HG02610 (cell line): ENCODE data around the gene AKR1C2.
"Not testable (repeated sequence)": the region's sequence is repeated elsewhere in the genome, so short reads cannot be mapped to it uniquely, and the experiment has no call there.

Source experiments
- ATAC-seq: cut with Tn5 transposase; IDR thresholded peaks from one replicate; pipeline ENCODE4 v1.9.1; 2021; ENCODE audit warnings: mild to moderate bottlenecking, moderate library complexity; ENCODE audit not compliant: unreplicated experiment

Gene AKR1C2

GRCh38 chr10:5025461-5025881 is 21.8 kb upstream of the AKR1C2 start:
- ATAC-seq, result not testable (repeated sequence)

DNA sequence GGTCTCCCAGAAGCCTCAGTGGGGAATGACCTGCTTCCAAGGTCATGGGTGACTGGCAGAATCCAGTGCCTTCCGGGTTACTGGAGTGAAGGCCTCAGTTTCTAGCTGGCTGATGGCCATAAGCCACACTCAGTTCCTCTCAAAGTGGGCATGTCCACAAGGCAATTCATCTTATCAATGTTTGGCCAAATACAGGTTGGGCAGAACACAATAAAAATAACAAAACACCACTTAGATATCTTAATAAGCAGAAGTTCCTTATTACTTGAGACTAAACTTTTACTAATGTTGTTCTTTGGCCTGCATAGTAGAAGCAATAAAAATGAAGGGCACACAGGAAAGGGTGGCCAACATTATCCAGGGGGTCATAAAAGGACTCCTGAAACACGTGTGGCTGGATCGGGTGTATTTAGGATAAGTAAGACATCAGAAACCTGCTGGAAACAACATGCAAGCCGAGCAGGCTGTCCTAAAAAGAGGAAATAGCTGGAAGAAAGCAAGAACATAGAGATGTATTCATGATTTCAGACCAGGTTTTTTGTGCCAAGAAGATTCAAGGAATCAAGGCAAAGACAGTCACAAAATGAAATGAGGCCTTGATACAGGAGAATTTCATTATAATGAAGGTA is 19.6 kb upstream of the AKR1C2 start:
- ATAC-seq, result no peak

- not testable (repeated sequence) for ATAC-seq
These were observed 18.1 kb upstream of the AKR1C2 start for GRCh38 chr10:5021624-5022290.

- not testable (repeated sequence) for ATAC-seq
These were observed 16.3 kb upstream of the AKR1C2 start for GRCh38 chr10:5019770-5020612.

GRCh38 chr10:5018671-5019277 is 15.1 kb upstream of the AKR1C2 start:
- ATAC-seq, result not testable (repeated sequence)

- no peak for ATAC-seq
These were observed 14.5 kb upstream of the AKR1C2 start for GRCh38 chr10:5018134-5018533.

GRCh38 chr10:5014936-5015335 is 11.3 kb upstream of the AKR1C2 start:
- no peak for ATAC-seq

- ATAC-seq, result not testable (repeated sequence)
These were observed 10.7 kb upstream of the AKR1C2 start for GRCh38 chr10:5014200-5014910.

DNA sequence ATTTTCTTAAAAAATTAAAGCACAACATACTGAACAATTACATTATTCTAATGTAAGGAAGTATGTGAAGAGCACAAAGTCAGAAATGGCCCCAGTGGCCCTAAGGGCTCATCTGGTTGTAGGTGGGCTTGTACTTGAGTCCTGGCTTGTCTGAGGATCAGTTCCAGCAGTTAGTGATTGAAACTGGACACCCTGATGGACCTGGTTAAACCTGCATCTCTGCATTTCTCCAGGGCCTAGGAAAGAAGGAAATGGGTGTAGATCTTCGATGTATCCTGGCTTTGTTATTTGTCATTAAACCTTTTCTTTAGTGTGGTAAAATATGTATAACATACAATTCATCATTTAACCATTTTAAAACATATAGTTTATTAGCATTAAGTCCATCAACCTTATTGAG is 9.7 kb upstream of the AKR1C2 start:
- ATAC-seq, result no peak

DNA sequence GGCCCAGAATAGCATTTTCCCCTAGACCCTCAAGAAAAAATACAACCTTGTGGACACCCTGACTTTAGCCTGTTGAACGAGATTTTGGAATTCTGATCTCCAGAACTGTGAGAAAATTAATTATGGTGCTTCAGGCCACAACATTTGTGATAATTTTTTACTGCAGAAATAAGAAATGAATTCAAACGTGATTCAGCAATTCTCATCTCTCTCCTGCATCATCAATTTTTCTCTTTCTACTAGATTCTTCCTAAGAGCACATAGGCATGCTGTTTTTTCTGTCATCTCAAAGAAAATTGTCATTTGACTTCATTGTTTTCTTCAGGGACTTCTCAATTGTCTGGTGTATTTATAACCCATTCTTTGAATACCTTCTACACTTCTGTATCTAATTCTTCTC is 8.9 kb upstream of the AKR1C2 start:
- no peak for ATAC-seq

- ATAC-seq, result not testable (repeated sequence)
These were observed 7.7 kb upstream of the AKR1C2 start for GRCh38 chr10:5011392-5011791.

- ATAC-seq, result not testable (repeated sequence)
These were observed 6.4 kb upstream of the AKR1C2 start for GRCh38 chr10:5010043-5010442.

DNA sequence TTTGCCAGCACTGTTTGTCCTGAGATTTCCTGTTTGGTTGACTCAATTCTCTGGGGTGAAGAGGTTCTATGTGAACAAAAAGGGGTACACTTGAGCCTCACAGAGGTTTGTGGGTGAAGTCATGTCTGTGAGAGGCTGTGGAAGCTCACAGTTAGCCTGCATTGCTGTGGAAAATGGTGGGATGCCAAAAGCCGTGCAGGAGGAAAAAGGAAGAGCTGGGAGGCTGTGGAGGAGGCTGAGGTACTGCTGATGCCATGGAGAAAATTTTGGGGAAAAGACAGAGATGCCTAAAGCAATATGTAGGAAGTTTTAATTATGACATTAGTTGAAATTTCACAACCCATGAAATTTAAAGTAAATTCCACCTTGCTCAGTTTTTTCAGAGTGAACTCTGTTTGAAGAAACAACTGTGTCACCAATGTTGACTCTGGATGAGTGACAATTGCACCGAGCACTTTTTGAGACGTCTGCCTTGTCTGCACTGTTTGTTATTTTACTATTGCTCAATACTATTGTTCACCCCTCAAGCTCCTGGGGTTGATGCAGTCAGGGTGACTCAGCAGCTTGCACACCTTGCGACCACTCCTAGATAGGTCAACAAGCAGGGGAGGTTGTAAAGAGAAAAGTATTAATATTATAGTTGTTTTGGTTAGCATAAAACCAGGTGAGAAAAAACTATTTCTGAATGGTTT is 5.3 kb upstream of the AKR1C2 start:
- not testable (repeated sequence) for ATAC-seq

DNA sequence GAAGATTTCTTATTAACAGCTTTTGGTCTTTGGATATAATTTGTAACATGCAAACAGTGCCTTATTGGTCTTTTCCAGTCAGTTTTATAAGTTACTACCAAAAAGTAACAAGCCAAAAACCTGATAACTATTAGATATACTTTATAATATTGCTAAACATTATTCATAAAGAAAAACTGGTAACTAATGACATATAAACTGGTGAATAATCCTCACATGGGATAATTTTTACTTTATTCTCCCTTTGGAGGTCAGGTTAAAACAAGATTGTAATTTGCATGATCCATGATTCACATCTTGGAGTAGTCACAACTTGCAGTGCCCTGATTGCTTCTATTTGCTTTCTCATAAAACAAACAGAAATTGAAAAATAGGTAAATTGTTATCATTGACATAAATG is 844 bp upstream of the AKR1C2 start:
- ATAC-seq, result not testable (repeated sequence)

GRCh38 chr10:5004030-5004385 is 351 bp upstream of the AKR1C2 start:
- ATAC-seq, result not testable (repeated sequence)

GRCh38 chr10:5002013-5002727 is 1.5 kb downstream of the AKR1C2 start:
- no peak for ATAC-seq

DNA sequence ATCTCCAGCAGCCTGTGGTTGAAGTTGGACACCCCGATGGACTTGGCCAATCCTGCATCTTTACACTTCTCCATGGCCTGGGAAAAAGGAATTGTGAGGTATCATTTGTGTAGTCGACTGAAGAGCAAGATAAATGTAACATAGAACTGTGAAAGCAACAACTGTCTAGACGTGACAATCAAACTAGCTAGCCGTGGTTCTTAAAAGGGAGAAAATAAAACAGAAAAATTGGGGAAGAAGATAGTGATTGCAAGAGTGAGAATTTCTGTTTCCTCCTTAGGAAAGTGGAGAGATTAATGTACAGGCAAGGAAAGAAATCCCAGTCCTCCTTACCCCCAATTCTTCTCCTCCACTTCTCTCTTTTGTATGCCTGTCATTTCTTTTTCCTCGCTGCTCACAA is 5.0 kb downstream of the AKR1C2 start:
- no peak for ATAC-seq

DNA sequence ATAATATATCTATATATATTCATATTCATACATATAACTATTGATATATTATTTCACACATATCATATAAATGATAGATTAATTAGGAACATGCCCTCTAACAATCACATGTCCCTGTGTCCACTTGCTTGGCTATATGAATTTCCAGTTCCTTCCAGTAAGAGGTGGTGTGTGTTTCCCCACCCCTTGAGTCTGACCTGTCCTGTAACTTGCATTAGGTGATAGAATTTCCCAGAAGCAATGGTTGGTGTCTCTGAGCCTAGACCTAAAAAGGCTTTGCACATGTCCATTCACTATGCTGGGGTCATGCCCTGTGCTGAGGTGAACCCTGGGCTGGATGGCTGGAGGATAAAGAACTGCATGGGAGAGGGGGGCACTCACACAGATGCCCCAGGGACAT is 9.4 kb downstream of the AKR1C2 start:
- ATAC-seq, result not testable (repeated sequence)

- not testable (repeated sequence) for ATAC-seq
These were observed 11.1 kb downstream of the AKR1C2 start for GRCh38 chr10:4992564-4992963.
